Osteoblast (primary cell): ENCODE data around the gene RTL10. TPM values are rescaled to one million over a fixed set of nuclear protein-coding genes. Genes with fewer than 3 reads are reported as not detected.

ENCODE experiments used
- DNase-seq: peaks from one replicate; pipeline ENCODE4 v3.0.0; 2011; ENCODE audit warnings: low spot score, mixed read lengths; ENCODE audit not compliant: insufficient read length; ENCODE audit errors: missing footprints
- H2AFZ ChIP-seq: 2 replicates; pipeline ENCODE4 v1.6.0; 2011; ENCODE audit warnings: mild to moderate bottlenecking, low read length
- H3K27ac ChIP-seq: 2 replicates; pipeline ENCODE4 v1.5.1; 2011; ENCODE audit warnings: mild to moderate bottlenecking, low read depth, low read length, moderate library complexity
- H3K27me3 ChIP-seq: 2 replicates; pipeline ENCODE4 v1.6.0; 2012; ENCODE audit warnings: mild to moderate bottlenecking, control low read depth, inconsistent platforms, low read length, moderate library complexity; ENCODE audit not compliant: insufficient read depth
- H3K36me3 ChIP-seq: 2 replicates; pipeline ENCODE4 v1.5.1; 2011; ENCODE audit warnings: mild to moderate bottlenecking, low read length, control low read depth, moderate library complexity; ENCODE audit not compliant: insufficient read depth
- H3K4me1 ChIP-seq: 2 replicates; pipeline ENCODE4 v1.5.1; 2011; ENCODE audit warnings: mild to moderate bottlenecking, low read length, control low read depth, moderate library complexity; ENCODE audit not compliant: insufficient read depth
- H3K4me2 ChIP-seq: 2 replicates; pipeline ENCODE4 v1.6.0; 2011; ENCODE audit warnings: mild to moderate bottlenecking, low read length; ENCODE audit not compliant: insufficient read depth
- H3K4me3 ChIP-seq: fragments of 200-600 bp; sonication (generic); 3 replicates; pipeline ENCODE4 v1.5.1; 2012; ENCODE audit warnings: mild to moderate bottlenecking, low read length, inconsistent platforms; ENCODE audit not compliant: insufficient read depth
- H3K79me2 ChIP-seq: 2 replicates; pipeline ENCODE4 v1.6.0; 2012; ENCODE audit warnings: mild to moderate bottlenecking, low read length, control low read depth, inconsistent platforms; ENCODE audit not compliant: insufficient read depth
- H3K9me3 ChIP-seq: 2 replicates; pipeline ENCODE4 v1.5.1; 2011; ENCODE audit warnings: low read depth, low read length, control low read depth
- H4K20me1 ChIP-seq: 2 replicates; pipeline ENCODE4 v1.6.0; 2012; ENCODE audit warnings: mild to moderate bottlenecking, low read length, control low read depth; ENCODE audit not compliant: insufficient read depth
- total RNA-seq: library from RNA; depleted of rRNA; stranded (reverse); fragments of >200 nt; gene quantifications from 2 replicates; pipeline ENCODE4 v1.2.3, GENCODE V29; 2012
- TF ChIP-seq, protein P1 (sequence below): IDR thresholded peaks from 2 replicates; pipeline ENCODE4 v1.5.1; 2011; ENCODE audit warnings: mild to moderate bottlenecking, low read depth, low read length, moderate library complexity; ENCODE audit errors: extremely low read depth

Gene RTL10
- total RNA-seq, 1 donor: 11.9 TPM

DNA sequence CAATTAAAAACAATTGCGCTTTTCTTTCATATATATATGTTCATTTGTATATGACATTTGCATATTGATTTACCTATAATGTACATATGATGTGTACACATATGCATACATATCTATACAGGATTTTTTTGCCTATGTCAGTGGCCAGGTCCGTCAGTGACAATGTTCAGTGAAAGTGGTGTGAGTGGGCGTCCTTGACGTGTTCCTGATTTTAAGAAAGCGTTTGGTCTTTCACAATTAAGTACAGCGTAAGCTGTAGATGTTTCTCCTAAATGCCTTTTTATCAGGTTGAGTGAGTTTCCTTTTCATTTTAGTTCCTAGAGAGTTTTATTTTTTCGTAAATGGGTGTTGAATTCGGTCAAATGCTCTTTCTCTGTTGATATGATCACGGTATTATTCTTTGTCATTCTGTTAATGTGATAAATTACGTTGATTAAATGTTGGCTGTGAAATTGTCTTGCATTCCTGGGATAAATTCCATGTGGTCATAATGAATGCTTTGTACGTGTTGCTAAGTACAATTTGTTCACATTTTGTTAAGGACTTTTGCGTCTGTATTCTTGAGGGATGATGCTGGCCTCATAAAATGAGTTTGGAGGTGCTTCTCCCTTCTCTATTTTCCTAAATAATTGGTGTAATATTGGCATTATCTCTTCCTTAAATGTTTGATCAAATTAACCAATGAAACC lies 10.6 kb upstream of the RTL10 start:
- no peaks in the 10 kb centered on the region for H3K4me1 ChIP-seq
- H4K20me1 ChIP-seq: no peaks in the 10 kb centered on the region
- no peaks in the 10 kb centered on the region for H3K27me3 ChIP-seq
- H3K4me2 ChIP-seq: no peak overlapping the region
- TF ChIP-seq, protein P1, sequence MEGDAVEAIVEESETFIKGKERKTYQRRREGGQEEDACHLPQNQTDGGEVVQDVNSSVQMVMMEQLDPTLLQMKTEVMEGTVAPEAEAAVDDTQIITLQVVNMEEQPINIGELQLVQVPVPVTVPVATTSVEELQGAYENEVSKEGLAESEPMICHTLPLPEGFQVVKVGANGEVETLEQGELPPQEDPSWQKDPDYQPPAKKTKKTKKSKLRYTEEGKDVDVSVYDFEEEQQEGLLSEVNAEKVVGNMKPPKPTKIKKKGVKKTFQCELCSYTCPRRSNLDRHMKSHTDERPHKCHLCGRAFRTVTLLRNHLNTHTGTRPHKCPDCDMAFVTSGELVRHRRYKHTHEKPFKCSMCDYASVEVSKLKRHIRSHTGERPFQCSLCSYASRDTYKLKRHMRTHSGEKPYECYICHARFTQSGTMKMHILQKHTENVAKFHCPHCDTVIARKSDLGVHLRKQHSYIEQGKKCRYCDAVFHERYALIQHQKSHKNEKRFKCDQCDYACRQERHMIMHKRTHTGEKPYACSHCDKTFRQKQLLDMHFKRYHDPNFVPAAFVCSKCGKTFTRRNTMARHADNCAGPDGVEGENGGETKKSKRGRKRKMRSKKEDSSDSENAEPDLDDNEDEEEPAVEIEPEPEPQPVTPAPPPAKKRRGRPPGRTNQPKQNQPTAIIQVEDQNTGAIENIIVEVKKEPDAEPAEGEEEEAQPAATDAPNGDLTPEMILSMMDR: no peak
- no peaks in the 10 kb centered on the region for H3K36me3 ChIP-seq
- H3K9me3 ChIP-seq: no peaks in the 10 kb centered on the region
- DNase-seq: no peak
- H3K79me2 ChIP-seq: no peaks in the 10 kb centered on the region
- H3K4me3 ChIP-seq: no peak overlapping the region
- H3K27ac ChIP-seq: no peak overlapping the region
- H2AFZ ChIP-seq: no peak overlapping the region

DNA sequence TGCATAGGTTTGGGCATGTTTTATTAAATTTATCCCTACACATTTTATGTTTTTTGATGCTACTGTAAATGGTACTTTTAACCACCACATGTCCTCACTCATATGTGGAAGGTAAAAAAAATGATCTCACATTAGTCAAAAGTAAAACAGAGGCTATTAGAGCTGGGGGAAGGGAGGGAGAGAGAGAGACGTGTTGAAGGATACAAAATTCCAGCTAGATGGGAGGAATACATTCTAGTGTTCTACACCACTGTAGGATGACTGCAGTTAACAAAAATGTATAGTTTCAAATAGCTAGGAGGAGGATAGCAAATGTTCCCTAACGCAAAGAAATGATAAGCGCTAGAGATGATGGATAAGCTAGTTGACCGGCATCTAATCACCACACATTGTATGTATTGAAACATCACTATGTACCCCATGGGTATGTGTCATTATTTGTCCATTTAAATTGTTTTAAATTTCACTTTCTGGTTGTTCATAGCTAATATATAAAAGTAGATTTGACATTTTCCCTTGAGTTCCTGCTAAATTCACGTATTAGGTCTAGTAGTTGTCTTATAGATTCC lies 9.9 kb upstream of the RTL10 start:
- TF ChIP-seq, protein P1: no peak
- Histone ChIP-seq H3K4me2 (no peak overlapping the region), H3K4me3 (no peak overlapping the region), H4K20me1 (no peaks in the 10 kb centered on the region), H3K9me3 (no peaks in the 10 kb centered on the region), H3K36me3 (no peaks in the 10 kb centered on the region), H3K4me1 (no peaks in the 10 kb centered on the region), H3K27ac (no peak overlapping the region), H2AFZ (no peak overlapping the region), H3K79me2 (no peaks in the 10 kb centered on the region), H3K27me3 (no peaks in the 10 kb centered on the region)
- DNase-seq: no peak

DNA sequence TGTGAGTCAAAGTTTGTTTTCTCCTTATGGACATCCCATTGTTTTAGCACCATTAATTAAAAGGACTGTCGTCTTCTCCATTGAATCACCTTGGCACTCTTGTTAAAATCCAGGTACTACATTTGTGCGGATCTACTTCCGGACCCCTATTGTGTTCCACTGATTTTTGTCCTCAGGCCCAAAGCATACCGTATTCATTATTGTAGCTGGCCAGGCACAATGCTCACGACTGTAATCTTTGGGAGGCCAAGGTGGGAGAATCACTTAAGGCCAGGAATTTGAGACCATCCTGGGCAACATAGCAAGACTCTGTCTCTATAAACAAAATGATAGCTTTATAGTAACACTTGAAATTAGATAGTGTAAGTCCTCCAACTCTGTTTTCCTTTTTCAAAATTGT lies 8.9 kb upstream of the RTL10 start:
- no peaks in the 10 kb centered on the region for H3K4me1 ChIP-seq

DNA sequence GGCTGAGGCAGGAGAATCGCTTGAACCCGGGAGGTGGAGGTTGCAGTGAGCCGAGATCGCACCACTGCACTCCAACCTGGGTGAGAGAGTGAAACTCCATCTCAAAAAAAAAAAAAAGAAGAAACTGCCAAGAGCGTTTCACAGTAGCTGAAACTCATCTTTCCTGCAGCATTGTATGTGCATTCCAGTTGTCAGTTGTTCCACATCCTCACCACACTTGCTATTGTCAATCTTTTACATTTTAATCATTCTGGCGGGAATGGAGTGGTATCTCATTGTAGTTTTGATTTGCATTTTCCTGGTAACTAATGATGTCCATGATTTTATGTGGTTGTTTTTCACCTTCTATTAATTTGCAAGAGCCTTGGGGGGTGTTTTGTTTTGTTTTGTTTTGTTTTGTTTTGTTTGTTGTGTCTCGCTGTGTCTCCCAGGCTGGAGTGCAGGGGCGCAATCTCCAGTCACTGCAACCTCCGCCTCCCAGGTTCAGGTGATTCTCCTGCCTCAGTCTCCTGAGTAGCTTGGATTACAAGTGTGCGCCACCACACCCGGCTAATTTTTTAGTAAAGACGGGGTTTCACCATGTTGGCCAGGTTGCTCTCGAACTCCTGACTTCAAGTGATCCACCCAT lies 8.1 kb upstream of the RTL10 start:
- H3K4me3 ChIP-seq: no peak overlapping the region
- no peaks in the 10 kb centered on the region for H3K36me3 ChIP-seq
- H3K79me2 ChIP-seq: no peaks in the 10 kb centered on the region
- H3K9me3 ChIP-seq: no peaks in the 10 kb centered on the region
- peak; percentile 27 for DNase-seq
- TF ChIP-seq, protein P1: no peak
- H3K4me1 ChIP-seq: no peaks in the 10 kb centered on the region
- no peaks in the 10 kb centered on the region for H3K27me3 ChIP-seq
- H2AFZ ChIP-seq: no peak overlapping the region
- H3K4me2 ChIP-seq: no peak overlapping the region
- no peaks in the 10 kb centered on the region for H4K20me1 ChIP-seq
- H3K27ac ChIP-seq: no peak overlapping the region

More for the DNA sequence above, 8.9 kb upstream of the RTL10 start:
- H3K9me3 ChIP-seq: no peaks in the 10 kb centered on the region
- no peak overlapping the region for H3K4me3 ChIP-seq
- H3K27me3 ChIP-seq: no peaks in the 10 kb centered on the region
- no peak for DNase-seq
- TF ChIP-seq, protein P1: no peak
- no peaks in the 10 kb centered on the region for H4K20me1 ChIP-seq
- no peak overlapping the region for H2AFZ ChIP-seq
- H3K79me2 ChIP-seq: no peaks in the 10 kb centered on the region
- no peaks in the 10 kb centered on the region for H3K36me3 ChIP-seq
- no peak overlapping the region for H3K4me2 ChIP-seq
- H3K27ac ChIP-seq: no peak overlapping the region
